ENCODE data around the gene METTL27.
"Not testable (repeated sequence)": the region's sequence is repeated elsewhere in the genome, so short reads cannot be mapped to it uniquely, and the experiment has no call there.

Gene METTL27

DNA sequence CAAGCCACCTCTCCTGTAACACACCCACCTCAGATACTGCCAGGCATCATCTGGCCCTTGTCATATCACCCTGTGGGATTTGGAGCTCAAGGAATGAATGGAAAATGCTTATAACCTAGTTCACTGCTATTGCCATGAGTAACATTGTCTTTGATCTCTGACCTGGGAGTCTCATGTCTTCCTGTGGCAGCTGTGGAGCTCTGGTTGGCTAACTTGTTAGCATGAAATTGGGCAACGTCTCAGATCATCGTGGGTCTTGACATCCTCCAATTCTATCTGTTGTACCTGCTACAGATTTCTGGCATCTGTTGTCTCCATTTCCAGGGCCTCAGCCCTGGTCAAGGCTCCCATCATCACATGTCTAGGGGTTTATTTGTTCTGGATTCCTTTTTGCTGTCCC lies 16.5 kb upstream of the METTL27 start:
- DNase-seq (ENCODE audit: low read depth), result peak; percentile 39
- TF ChIP-seq CTCF (conservative IDR thresholded peaks at IDR 0.05; ENCODE audit: control insufficient read depth, insufficient read depth, low read depth, low read length), result no peak
- no peak overlapping the region for H3K4me3 ChIP-seq (ENCODE audit: control insufficient read depth, low read depth, low read length)

DNA sequence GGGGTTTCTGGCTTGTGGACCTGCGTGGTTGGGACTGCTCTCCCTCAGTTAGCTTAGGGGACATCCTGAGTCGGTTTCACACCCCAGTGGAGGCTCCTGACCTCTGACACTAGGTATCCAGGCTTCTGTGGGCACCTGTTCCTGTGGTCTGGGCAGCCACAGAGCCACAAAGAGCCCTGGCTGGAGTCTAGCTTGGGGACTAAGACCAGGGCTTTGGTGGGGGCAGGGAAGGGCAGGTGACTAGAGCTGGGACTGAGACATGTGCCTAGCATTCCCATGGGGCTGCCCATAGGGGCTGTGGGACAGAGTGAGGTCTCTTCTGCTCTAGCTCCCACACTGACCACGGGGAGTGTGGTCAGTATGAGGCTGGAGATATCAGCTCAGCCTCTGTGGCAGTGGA lies 14.6 kb upstream of the METTL27 start:
- no peak for TF ChIP-seq CTCF (conservative IDR thresholded peaks at IDR 0.05; ENCODE audit: control insufficient read depth, insufficient read depth, low read depth, low read length)
- DNase-seq (ENCODE audit: low read depth), result no peak
- H3K4me3 ChIP-seq (ENCODE audit: control insufficient read depth, low read depth, low read length), result no peak overlapping the region

DNA sequence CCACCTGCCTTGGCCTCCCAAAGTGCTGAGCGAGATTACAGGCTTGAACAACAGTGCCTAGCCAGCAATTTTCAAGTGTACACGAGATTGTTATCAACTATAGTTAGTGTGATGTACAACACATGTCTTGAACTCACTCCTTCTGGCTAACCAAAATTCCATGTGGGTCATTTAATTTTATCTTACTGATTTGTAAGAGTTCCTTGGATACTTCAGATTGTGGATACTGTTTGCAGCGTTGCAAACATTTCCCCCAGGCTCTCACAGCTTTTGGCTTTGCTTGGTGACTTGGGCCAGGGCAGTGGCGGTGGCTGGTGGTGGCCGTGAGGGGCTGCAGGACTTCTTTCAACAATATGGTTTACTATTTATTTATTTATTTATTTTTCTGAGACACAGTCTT lies 10.2 kb upstream of the METTL27 start:
- no peak for DNase-seq (ENCODE audit: low read depth)
- no peak for TF ChIP-seq CTCF (conservative IDR thresholded peaks at IDR 0.05; ENCODE audit: control insufficient read depth, insufficient read depth, low read depth, low read length)
- no peak overlapping the region for H3K4me3 ChIP-seq (ENCODE audit: control insufficient read depth, low read depth, low read length)

DNA sequence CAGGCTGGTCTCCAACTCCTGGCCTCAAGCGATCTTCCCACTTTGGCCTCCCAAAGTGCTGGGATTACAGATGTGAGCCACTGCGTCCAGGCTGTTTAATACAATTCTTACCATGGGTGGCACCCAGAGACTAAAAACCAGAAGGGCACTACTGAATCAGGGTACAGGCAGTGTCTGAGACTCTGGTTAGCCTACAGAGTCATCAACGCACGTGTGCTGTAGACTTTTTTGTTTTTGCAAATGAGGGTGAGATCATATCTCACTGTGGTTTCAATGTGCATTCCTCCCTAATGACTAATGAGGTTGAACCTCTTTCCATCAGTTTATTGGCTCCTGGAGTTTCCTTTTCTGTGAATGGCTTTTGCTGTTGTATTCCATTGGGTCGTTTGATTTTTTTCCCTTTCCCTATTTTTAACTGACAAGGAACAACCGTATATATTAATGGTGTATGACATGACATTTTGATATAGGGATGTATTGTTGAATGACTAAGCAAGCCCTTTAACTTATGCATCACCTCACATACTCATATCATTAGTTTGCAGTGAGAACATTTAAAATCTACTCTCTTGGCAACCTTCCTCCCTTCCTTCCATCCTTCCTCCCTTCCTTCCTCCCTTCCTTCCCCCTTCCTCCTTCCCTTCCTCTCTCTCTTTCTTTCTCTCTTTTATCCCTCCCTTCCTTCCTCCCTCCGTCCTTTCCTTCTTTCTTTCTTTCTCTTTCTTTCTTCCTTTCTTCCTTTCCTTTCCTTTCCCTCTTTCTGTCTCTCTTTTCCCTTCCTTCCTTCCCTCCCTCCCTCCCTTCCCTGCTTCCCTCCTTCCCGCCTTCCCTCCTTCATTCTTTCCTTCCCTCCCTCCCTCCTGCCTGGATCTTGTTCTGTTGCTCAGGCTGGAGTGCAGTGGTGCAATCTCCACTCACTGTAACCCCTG lies 9.4 kb upstream of the METTL27 start:
- no peak overlapping the region for H3K4me3 ChIP-seq (ENCODE audit: control insufficient read depth, low read depth, low read length)
- DNase-seq (ENCODE audit: low read depth), result peak; percentile 99
- TF ChIP-seq CTCF (conservative IDR thresholded peaks at IDR 0.05; ENCODE audit: control insufficient read depth, insufficient read depth, low read depth, low read length), result no peak

DNA sequence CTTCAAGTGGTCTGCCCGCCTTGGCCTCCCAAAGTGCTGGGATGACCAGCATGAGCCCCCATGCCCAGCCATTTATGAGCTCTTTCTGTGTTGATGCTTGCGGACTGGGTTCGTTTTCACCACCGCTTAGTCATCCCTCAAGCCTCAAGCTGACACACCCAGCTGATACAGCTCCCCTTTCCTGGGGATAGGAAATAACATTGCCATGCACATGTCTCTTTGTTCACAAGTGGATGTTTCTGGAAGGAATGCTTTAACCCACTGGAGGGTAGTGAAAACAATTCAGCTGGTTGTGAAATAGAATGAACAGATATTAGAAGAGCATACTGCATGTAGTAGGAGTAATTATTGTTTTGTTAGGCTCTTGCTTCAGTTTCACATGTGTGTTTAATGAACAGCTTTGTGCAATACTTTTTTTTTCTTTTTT lies 8.5 kb upstream of the METTL27 start:
- DNase-seq (ENCODE audit: low read depth), result peak; percentile 100
- no peak for TF ChIP-seq CTCF (conservative IDR thresholded peaks at IDR 0.05; ENCODE audit: control insufficient read depth, insufficient read depth, low read depth, low read length)
- H3K4me3 ChIP-seq (ENCODE audit: control insufficient read depth, low read depth, low read length), result no peak overlapping the region

- TF ChIP-seq CTCF (conservative IDR thresholded peaks at IDR 0.05; ENCODE audit: control insufficient read depth, insufficient read depth, low read depth, low read length), result no peak
- DNase-seq (ENCODE audit: low read depth), result peak; percentile 45
- no peak overlapping the region for H3K4me3 ChIP-seq (ENCODE audit: control insufficient read depth, low read depth, low read length)
Observed at GRCh38 chr7:73847941-73848723, 5.8 kb upstream of the METTL27 start.

DNA sequence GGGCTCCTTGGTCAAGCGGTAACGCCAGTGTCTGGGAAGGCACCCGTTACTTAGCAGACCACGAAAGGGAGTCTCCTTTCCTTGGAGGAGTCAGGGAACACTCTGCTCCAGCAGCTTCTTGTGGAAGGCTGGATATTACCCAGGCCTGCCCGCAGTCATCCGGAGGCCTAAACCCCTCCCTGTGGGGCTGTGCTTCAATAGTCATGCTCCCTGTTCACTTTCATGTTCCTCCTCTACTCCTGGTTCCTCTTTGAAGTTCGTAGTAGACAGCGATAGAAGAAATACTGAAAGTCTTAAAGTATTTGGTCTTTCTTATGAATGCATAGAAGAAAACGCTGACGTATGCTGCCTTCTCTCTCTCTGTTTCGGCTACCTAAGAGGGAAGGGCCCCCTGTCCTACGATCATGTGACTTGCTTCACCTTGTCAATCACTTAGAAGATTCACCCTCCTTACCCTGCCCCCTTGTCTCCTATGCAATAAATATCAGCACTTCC lies 3.4 kb upstream of the METTL27 start:
- DNase-seq (ENCODE audit: low read depth), result peak; percentile 61

More for the DNA sequence above, 3.4 kb upstream of the METTL27 start:
- H3K4me3 ChIP-seq (ENCODE audit: control insufficient read depth, low read depth, low read length), result not testable (repeated sequence)

All from fibroblast of mammary gland (primary cell).